ENCODE results near the gene OR6Y1.
A peak's percentile ranks its signal among the peaks of the same experiment; 100 is the strongest.

OR6Y1 gene, protein sequence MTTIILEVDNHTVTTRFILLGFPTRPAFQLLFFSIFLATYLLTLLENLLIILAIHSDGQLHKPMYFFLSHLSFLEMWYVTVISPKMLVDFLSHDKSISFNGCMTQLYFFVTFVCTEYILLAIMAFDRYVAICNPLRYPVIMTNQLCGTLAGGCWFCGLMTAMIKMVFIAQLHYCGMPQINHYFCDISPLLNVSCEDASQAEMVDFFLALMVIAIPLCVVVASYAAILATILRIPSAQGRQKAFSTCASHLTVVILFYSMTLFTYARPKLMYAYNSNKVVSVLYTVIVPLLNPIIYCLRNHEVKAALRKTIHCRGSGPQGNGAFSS

GRCh38 chr1:158554352-158554751 is at the start of gene OR6Y1:
Gene OR6Y1 (minus strand): TSS chr1:158554405. CDS start chr1:158548105, 6,300 bp downstream.
- DNase-seq = no peak

DNA sequence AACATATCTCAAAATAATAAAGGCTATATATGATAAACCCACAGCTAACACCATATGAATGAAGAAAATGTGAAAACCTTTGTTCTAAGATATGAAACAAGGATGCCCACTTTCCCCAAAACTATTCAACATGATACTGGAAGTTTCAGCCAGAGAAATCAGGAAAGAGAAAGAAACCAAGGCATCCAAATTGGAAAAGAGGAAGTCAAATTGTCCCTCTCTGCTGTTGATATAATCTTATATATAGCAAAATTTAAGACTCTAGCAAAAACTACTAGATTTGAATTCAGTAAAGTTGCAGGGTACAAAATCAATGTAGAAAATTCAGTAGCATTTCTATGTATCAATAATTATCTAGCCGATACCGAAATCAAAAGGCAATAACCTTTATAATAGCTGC is 46.5 kb upstream of the OR6Y1 start:
- no peak for DNase-seq

DNA sequence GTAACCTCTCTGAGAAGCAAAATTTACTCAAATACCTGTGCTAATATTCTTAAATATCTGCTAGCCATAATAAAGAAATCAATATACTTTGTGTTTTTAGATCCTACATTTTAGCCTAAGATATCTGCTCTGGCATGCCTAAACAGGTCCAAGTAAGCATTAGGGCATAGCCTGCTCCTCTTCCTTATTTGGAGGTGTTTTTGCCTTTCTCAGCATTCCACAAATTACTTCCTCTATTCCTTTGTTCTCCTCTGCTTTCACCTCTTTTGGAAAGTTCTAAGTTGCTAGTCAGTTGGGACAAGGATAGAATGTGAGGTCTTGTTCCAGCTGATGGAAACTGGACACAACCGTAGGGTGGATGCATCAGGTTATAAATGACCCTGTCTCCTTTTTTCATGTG is 32.7 kb upstream of the OR6Y1 start:
- no peak for DNase-seq

DNA sequence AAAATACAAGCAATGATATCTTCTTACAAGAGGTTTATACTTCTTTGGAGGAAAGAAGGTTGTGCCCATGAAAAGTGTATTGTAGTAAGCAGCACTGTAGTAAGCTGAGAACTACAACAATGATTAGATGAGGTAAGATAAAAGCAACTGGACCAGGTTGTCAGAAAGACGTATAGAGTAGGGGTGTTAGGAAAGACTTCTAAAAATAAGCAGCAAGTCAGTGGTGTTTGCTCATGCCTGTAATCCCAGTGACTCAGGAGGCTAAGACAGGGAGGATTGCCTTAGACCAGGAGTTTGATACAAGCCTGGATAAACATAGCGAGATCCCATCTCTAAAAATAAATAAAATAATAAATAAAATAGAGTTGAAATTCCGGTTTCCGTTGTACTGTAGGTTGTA is 29.8 kb upstream of the OR6Y1 start:
- no peak for DNase-seq

GRCh38 chr1:158579733-158580132 is 25.5 kb upstream of the OR6Y1 start, which contains the start of gene OR10X1:
Gene OR10X1 (minus strand): TSS chr1:158579899. CDS start chr1:158579899, 0 bp downstream.
- DNase-seq = no peak

- DNase-seq = no peak
These were observed 23.4 kb upstream of the OR6Y1 start for GRCh38 chr1:158577561-158577960.

GRCh38 chr1:158572226-158572625 is 18.0 kb upstream of the OR6Y1 start:
- no peak for DNase-seq

DNA sequence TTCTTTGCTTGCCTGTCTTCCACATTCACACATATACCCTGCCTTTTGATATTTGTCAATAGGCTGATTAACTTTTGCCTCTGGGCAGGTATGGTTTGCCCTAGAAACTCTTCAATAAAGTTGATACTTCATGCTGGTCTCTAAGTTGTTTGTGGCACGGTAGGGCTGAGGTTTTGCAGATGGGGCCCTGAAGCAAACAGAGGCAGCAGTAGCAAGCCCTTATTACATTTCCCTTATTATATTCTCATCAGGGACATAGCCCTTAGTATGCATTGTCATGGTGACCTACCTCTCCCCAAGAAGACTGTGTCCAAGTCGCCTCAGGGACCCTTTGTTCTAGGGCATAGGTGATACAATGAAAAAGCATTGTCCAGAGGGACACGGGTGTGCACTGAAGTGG is 16.3 kb upstream of the OR6Y1 start, which contains the start of gene OR6P1:
OR6P1 (minus strand) TSS at position 101 of the 400 bp plus-strand sequence. CDS start 6,976 bp downstream, outside the sequence.
- DNase-seq = no peak

DNA sequence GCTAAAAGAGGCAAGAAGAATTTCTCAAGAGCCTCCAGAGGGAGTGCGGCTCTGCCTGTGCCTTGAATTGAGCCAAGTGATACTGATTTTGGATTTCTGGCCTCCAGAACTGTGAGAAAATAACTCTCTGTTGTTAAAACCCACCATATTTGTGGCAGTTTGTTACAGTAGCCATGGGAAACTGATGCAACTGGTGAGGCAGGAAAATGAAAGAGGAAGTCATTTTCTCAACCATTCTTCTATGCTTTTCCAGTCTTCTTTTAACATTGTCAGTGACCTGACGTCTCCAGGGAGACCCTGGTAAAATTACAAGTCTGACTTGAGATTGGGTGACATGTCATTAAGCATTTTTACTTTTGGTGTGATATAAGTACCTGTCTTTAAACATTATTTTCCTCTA is 10.4 kb upstream of the OR6Y1 start:
- no peak for DNase-seq

GRCh38 chr1:158563853-158564252 is 9.6 kb upstream of the OR6Y1 start:
- DNase-seq = no peak

DNA sequence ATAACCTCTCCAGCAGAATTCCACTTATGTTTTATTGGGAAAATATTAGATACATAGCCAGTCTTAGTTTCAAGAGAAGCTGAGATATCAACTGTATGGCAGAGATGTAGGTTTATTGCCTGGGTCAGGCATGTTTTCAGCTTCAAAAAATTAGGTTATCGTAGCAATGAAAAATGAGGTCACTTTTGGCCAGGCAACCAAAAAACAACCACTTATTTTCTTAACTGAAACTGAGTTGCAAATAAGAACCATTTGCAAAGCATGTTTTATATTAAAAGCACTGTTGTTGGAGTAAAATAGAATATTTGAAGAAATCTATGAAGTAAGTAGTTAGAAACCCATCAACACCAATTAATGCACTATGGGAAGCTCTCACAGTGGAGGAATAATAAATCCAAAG is 5.5 kb upstream of the OR6Y1 start:
- no peak for DNase-seq

GRCh38 chr1:158552296-158552695 is 1.9 kb downstream of the OR6Y1 start:
- no peak for DNase-seq

DNA sequence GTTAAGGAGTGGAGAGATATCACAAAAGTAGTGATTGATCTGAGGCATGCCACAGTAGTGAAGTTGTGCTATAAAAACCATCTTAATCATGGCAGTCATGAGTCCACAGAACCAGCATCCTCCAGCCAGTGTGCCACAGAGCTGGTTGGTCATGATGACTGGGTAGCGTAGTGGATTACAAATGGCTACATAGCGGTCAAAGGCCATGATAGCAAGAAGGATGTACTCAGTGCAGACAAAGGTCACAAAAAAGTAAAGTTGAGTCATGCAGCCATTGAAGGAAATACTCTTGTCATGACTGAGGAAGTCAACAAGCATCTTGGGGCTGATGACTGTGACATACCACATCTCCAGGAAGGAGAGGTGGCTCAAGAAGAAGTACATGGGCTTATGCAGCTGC is 6.7 kb downstream of the OR6Y1 start:
- DNase-seq = no peak

GRCh38 chr1:158537609-158538008 is 16.6 kb downstream of the OR6Y1 start:
- DNase-seq = no peak

- no peak for DNase-seq
These were observed 19.7 kb downstream of the OR6Y1 start for GRCh38 chr1:158534496-158534895.

DNA sequence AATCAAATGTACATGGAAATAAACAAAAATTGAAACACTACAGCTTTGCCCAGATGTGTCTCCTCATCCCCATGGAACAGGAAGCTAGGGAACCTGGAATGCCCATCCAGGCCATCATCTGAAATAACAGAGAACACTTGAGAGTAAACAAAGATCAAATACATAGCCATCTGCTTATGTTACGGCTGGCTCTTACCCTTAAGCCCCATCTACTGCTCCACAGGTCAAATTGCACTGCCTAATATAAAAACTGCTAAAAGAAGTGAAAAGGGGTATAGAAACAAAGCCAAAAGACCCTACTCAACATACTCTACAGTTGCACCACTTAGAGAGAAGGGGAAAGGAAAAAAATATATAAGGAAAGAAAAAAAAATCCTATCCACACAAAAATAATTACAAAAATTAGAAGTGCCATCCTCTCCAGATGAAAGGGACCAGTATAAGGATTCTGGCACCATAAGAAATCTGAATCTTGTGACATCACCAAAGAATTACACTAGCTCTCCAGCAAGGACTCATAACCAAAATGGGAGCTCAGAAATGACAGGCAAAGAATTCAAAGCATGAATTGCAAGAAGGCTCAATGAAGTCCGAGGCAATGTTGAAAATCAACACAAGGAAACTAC is 26.9 kb downstream of the OR6Y1 start:
- no peak for DNase-seq

- DNase-seq = no peak
These were observed 32.5 kb downstream of the OR6Y1 start for GRCh38 chr1:158521666-158522058.

- DNase-seq = no peak
These were observed 33.1 kb downstream of the OR6Y1 start for GRCh38 chr1:158520955-158521665.

DNA sequence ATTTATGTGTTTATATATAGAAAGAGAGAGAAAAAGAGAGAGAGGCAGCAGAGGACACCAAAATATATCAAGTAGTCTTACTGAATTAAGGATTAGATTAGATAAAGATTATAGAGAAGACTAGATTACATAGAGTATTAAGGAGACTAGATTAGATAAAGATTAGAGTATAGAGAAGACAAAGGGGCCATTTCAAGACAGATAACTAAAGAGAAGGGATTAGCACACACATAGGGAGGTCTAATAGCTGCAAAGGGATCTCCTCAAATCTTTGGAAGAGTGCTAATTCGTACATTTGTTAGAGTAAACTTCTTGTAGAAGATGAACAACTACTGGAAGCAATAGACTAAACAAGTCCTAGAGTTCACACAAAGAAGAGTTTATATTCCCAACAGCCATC is 34.2 kb downstream of the OR6Y1 start:
- no peak for DNase-seq

- no peak for DNase-seq
These were observed 37.2 kb downstream of the OR6Y1 start for GRCh38 chr1:158516966-158517365.

DNA sequence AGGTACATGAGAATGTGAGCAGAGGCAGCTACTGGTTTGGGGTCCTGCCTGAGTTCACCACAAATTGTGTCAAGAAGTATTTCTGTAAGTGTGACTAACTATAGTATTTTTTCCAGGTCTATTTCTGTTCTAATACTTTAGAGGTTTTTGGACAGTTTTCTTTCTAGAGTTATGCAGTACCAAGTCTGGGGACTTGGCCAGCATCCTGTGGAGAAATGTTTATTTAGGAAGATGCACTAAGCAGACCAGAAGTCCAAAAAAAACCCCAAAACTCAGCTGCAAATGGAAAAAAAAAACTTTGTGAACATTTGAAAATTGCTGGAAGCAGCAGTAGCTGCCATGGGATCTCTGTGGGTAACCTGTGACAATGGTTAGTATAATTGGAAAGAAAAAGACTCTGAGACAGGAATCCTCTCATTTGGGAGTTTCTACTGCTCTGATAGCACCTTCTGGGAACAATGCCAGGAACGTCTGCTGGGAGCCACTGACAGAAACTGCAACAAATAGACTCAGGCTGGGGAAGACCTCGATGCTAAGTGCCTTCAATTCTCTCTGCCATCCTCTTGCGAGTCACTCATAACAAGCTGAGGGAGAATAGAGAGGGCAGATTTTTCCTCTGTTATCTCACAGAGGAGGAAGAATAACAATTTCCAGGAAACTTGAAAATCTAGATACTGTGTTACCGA is 44.6 kb downstream of the OR6Y1 start:
- DNase-seq = no peak

DNA sequence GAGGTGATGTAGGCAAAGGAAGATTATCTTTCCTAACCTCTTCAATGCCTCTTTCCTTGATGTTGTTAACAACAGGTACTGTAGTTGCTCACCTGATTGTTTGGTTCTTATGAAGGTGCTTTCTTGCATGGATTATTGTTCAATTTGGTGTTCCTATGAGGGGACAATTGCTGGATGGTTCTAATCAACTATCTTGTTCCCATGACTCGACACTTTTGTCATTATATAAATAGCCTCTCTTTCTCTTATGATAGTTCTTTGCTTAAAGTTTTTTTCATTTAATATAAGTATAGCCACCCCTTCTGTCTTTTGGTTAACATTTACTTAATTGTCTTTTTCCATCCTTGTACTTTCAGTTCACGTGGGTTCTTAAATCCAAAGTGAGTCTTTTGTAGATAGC is 46.7 kb downstream of the OR6Y1 start:
- no peak for DNase-seq

DNA sequence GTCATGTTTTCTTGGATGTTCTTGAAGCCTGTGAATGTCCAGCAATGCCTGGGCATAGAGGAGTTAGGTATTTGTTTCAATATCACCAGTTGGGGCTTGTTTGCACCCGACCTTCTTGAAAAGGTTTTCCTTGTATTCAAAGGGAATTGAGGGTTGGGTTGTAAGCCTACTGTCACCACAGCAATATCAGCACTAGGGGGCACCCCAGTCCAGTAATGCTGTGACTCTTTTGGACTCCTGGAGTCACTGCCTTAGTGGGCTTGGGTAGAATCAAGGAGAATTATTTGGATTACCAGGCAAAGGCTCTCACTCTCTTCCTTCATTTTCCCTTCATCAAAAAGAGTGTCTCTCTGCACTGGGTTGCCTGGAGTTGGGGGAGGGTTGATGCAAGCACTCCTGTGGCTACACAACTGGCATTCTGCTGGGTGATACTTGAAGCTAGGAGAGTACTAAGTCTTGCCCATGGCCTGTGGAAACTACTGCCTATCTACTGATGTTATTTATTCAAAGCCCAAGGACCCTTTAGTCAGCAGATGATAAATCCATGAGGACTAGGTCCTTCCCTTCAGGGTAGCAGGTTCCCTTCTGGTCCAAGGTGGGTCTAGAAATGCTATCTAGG is 47.7 kb downstream of the OR6Y1 start:
- DNase-seq = peak; percentile 24

Measured in activated T-cell treated with anti-CD3 and anti-CD28 coated beads, Interleukin-2, amount 50 U/mL, for 1 hour (primary cell).